HEK293 (cell line): ENCODE data around the gene CDC25C.

Experiments
- CTCF ChIP-seq: fragments of 450-650 bp; formaldehyde crosslinking; IDR thresholded peaks from 2 replicates; pipeline ENCODE4 v1.5.1; 2016; ENCODE audit warnings: missing biosample characterization, missing genetic modification characterization
- GLIS1 ChIP-seq: fragments of 450-650 bp; formaldehyde crosslinking; IDR thresholded peaks from 2 replicates; pipeline ENCODE4 v1.5.1; 2016; ENCODE audit warnings: missing biosample characterization, missing genetic modification characterization
- ZNF133 ChIP-seq: fragments of 450-650 bp; formaldehyde crosslinking; IDR thresholded peaks from 2 replicates; pipeline ENCODE4 v1.5.1; 2016; ENCODE audit warnings: missing biosample characterization, missing genetic modification characterization
- ZNF274 ChIP-seq, 2 experiments: fragments of 200-500 bp in 1 of 2; fragments of 450-650 bp in 1 of 2; sonication (Bioruptor generic) in 1 of 2; formaldehyde crosslinking in 1 of 2; IDR thresholded peaks; 2 replicates each; pipeline versions ENCODE4 v1.5.1 to v1.6.1; 2014 to 2016; ENCODE audit warnings: borderline replicate concordance in 1 of 2, inconsistent platforms in 1 of 2, low read length in 1 of 2, missing biosample characterization in 1 of 2, missing genetic modification characterization in 1 of 2
- ZNF302 ChIP-seq: fragments of 450-650 bp; formaldehyde crosslinking; IDR thresholded peaks from 2 replicates; pipeline ENCODE4 v1.5.1; 2016; ENCODE audit warnings: missing biosample characterization, missing genetic modification characterization, low read depth
- ZNF610 ChIP-seq: fragments of 450-650 bp; formaldehyde crosslinking; IDR thresholded peaks from 2 replicates; pipeline ENCODE4 v1.5.1; 2016; ENCODE audit warnings: missing biosample characterization, missing genetic modification characterization, borderline replicate concordance
- ZNF776 ChIP-seq: fragments of 450-650 bp; formaldehyde crosslinking; IDR thresholded peaks from 2 replicates; pipeline ENCODE4 v1.5.0; 2017; ENCODE audit warnings: missing biosample characterization, missing genetic modification characterization, borderline replicate concordance
- TF ChIP-seq, protein P1 (sequence below): fragments of 450-650 bp; IDR thresholded peaks from 2 replicates; pipeline ENCODE4 v1.5.1; 2018; ENCODE audit warnings: missing biosample characterization, missing genetic modification characterization

DNA sequence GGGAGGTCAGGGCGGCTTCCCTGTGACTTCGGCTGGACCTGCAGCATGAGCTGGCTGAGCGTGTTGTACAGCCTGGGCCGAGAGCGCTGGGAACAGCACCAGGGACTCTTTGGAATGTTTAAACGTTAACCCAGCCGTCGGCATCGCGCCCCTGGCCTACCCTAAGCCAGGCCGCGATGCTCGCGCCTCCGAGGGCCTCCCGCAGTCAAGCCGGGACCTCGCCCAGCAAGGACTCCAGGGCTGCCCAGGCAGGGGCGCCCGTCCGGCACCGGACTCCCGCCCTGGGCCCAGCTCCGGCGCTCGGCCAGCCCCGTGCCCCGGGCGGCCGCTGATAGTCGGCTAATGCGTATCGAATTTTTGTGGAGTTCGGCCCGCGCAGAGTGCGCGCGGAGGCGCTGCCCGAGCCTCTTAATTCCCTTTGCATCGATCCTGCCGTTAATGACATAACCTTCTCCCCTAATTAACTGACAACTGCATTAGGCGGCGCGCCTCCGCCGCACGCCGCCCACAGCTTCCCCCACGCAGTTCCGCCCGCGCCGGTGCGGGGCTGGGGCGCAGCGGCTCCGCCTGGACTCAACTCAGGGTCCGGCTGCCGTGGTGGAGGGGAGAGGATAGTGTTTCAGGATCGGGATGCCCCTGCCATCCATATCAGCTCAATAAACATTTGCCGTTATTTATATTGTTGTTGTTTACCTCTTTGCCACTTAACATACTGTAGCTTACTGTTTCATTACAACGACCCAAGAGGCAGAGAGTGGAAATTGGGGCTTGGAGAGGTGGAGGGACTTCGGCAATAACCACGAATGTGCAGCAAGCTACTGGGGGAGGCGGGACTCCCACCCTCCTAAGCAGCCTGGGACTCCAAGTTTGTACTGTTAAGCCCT, 89.7 kb downstream of the CDC25C start:
- TF ChIP-seq ZNF776, result no peak
- TF ChIP-seq GLIS1 (tag by site-specific recombination), result no peak
- no peak for TF ChIP-seq ZNF610
- TF ChIP-seq, protein P1, sequence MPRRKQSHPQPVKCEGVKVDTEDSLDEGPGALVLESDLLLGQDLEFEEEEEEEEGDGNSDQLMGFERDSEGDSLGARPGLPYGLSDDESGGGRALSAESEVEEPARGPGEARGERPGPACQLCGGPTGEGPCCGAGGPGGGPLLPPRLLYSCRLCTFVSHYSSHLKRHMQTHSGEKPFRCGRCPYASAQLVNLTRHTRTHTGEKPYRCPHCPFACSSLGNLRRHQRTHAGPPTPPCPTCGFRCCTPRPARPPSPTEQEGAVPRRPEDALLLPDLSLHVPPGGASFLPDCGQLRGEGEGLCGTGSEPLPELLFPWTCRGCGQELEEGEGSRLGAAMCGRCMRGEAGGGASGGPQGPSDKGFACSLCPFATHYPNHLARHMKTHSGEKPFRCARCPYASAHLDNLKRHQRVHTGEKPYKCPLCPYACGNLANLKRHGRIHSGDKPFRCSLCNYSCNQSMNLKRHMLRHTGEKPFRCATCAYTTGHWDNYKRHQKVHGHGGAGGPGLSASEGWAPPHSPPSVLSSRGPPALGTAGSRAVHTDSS (tag by site-specific recombination), result no peak
- no peak for TF ChIP-seq CTCF (tag by site-specific recombination)
- no peak for TF ChIP-seq ZNF302 (tag by site-specific recombination)
- TF ChIP-seq ZNF133, result no peak
- no peak for TF ChIP-seq ZNF274 (IDR thresholded peaks at IDR 0.05; ENCODE audit: low read length)
- TF ChIP-seq ZNF274 (tag by site-specific recombination; IDR thresholded peaks at IDR 0.05; ENCODE audit: borderline replicate concordance), result no peak
